Measurements from ENCODE around the gene EPB41L4B. TPM values are rescaled to one million over a fixed set of nuclear protein-coding genes. Genes with fewer than 3 reads are reported as not detected.
"Not testable (repeated sequence)": the region's sequence is repeated elsewhere in the genome, so short reads cannot be mapped to it uniquely, and the experiment has no call there.

The EPB41L4B gene
- total RNA-seq, 1 donor from 2014 or later: 19.3 TPM

DNA sequence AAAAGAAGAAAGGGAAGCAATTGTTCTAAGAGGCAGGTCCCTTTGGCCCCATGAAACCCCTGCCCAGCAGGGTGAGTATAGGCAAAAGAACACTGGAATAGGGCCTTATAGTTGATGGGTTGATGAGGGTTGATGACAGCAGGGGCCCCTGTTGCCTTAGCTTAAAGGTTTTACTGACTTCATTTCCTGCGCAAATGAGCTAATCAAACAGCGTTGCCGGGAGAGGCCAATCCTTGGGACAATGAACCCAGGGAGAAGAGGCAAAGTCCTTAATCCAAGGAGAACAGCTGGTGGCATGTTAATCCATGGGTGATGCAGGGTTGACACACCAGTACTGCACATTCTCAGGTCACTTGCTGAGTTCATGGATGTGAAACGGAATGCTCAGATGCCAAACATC is 22.0 kb upstream of the EPB41L4B start:
- H3K27ac Mint-ChIP-seq (ENCODE audit: unreplicated experiment): no peak overlapping the region
- TF ChIP-seq, protein P1, sequence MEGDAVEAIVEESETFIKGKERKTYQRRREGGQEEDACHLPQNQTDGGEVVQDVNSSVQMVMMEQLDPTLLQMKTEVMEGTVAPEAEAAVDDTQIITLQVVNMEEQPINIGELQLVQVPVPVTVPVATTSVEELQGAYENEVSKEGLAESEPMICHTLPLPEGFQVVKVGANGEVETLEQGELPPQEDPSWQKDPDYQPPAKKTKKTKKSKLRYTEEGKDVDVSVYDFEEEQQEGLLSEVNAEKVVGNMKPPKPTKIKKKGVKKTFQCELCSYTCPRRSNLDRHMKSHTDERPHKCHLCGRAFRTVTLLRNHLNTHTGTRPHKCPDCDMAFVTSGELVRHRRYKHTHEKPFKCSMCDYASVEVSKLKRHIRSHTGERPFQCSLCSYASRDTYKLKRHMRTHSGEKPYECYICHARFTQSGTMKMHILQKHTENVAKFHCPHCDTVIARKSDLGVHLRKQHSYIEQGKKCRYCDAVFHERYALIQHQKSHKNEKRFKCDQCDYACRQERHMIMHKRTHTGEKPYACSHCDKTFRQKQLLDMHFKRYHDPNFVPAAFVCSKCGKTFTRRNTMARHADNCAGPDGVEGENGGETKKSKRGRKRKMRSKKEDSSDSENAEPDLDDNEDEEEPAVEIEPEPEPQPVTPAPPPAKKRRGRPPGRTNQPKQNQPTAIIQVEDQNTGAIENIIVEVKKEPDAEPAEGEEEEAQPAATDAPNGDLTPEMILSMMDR (IDR thresholded peaks at IDR 0.05): no peak
- H3K4me3 Mint-ChIP-seq (ENCODE audit: unreplicated experiment): no peak overlapping the region
- peaks cover 8% of the 10 kb centered on the region for H3K4me1 Mint-ChIP-seq (ENCODE audit: unreplicated experiment)
- no peaks in the 10 kb centered on the region for H3K36me3 Mint-ChIP-seq (ENCODE audit: unreplicated experiment)
- DNase-seq (ENCODE audit: extremely low spot score, unreplicated experiment): no peak
- no peaks in the 10 kb centered on the region for H3K9me3 Mint-ChIP-seq (ENCODE audit: unreplicated experiment)
- H3K27me3 Mint-ChIP-seq (ENCODE audit: unreplicated experiment): peaks cover 2% of the 10 kb centered on the region

- no peak for DNase-seq (ENCODE audit: extremely low spot score, unreplicated experiment)
- Mint-ChIP-seq H3K4me1 (ENCODE audit: unreplicated experiment) (peaks cover 8% of the 10 kb centered on the region), H3K27ac (ENCODE audit: unreplicated experiment) (no peak overlapping the region), H3K27me3 (ENCODE audit: unreplicated experiment) (no peaks in the 10 kb centered on the region), H3K4me3 (ENCODE audit: unreplicated experiment) (no peak overlapping the region), H3K36me3 (ENCODE audit: unreplicated experiment) (no peaks in the 10 kb centered on the region), H3K9me3 (ENCODE audit: unreplicated experiment) (no peaks in the 10 kb centered on the region)
- TF ChIP-seq, protein P1 (IDR thresholded peaks at IDR 0.05): no peak
These were observed 20.7 kb upstream of the EPB41L4B start for GRCh38 chr9:109341561-109341960.

DNA sequence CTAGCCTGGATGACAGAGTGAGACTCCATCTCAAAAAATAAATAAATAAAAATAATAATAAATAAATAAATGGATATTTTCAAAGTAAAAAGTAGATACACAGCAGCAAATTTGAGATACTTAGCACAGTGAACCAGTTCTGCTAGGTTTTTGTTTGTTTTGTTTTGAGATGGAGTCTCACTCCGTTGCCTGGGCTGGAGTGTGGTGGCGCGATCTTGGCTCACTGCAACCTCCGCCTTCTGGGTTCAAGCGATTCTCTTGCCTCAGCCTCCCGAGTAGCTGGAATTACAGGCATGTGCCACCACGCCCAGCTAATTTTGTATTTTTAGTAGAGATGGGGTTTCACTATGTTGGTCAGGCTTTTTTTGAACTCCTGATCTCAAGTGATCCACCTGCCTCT is 20.1 kb upstream of the EPB41L4B start:
- not testable (repeated sequence) for H3K27me3 Mint-ChIP-seq (ENCODE audit: unreplicated experiment); H3K4me1 Mint-ChIP-seq (ENCODE audit: unreplicated experiment); H3K36me3 Mint-ChIP-seq (ENCODE audit: unreplicated experiment); H3K27ac Mint-ChIP-seq (ENCODE audit: unreplicated experiment); H3K4me3 Mint-ChIP-seq (ENCODE audit: unreplicated experiment); DNase-seq (ENCODE audit: extremely low spot score, unreplicated experiment); H3K9me3 Mint-ChIP-seq (ENCODE audit: unreplicated experiment)

- H3K4me3 Mint-ChIP-seq (ENCODE audit: unreplicated experiment): no peak overlapping the region
- no peaks in the 10 kb centered on the region for H3K9me3 Mint-ChIP-seq (ENCODE audit: unreplicated experiment)
- no peak overlapping the region for H3K27ac Mint-ChIP-seq (ENCODE audit: unreplicated experiment)
- H3K27me3 Mint-ChIP-seq (ENCODE audit: unreplicated experiment): peaks cover 4% of the 10 kb centered on the region
- H3K36me3 Mint-ChIP-seq (ENCODE audit: unreplicated experiment): no peaks in the 10 kb centered on the region
- H3K4me1 Mint-ChIP-seq (ENCODE audit: unreplicated experiment): peaks cover 5% of the 10 kb centered on the region
- TF ChIP-seq, protein P1 (IDR thresholded peaks at IDR 0.05): no peak
- no peak for DNase-seq (ENCODE audit: extremely low spot score, unreplicated experiment)
These were observed 15.6 kb upstream of the EPB41L4B start for GRCh38 chr9:109336409-109336808.

DNA sequence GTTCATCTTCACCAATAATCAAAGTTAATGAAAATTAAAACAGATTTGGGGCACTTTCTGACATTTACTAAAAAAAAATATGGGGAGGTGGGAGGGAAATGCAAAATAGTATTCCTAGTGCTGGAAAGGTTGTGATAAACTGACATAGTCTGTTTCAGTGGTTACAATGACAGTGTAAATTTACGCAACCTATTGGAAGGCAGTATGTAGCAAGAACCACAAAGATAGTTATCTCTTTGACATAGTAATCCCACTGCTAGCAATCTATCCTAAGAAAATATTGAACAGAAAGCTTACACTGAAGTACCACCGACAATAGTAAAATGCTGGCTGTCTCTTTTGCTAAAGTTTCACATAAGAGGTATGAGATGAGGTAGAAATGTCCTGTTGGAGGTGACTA is 15.1 kb upstream of the EPB41L4B start:
- no peaks in the 10 kb centered on the region for H3K9me3 Mint-ChIP-seq (ENCODE audit: unreplicated experiment)
- no peak overlapping the region for H3K27ac Mint-ChIP-seq (ENCODE audit: unreplicated experiment)
- TF ChIP-seq, protein P1 (IDR thresholded peaks at IDR 0.05): no peak
- no peaks in the 10 kb centered on the region for H3K36me3 Mint-ChIP-seq (ENCODE audit: unreplicated experiment)
- H3K4me1 Mint-ChIP-seq (ENCODE audit: unreplicated experiment): peaks cover 9% of the 10 kb centered on the region
- no peak overlapping the region for H3K4me3 Mint-ChIP-seq (ENCODE audit: unreplicated experiment)
- H3K27me3 Mint-ChIP-seq (ENCODE audit: unreplicated experiment): peaks cover 4% of the 10 kb centered on the region
- no peak for DNase-seq (ENCODE audit: extremely low spot score, unreplicated experiment)

DNA sequence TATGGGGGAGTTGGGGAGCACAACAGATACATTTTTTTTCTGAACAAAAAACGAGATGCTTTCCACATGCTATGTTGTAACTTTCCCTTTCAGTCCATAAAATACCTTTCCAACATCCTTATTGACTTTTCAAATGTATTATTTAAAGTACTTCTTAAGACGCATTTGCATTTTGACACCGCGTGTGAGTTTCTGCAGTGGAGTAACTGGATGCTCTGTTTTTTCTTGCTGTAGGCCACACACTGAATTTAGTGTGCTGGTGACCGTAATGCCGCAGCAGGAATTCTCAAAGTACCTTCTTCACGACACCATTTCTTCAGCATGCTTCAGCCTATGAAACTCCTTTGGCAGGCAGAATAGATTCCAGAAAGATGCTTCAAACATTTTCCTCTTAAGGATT is 14.3 kb upstream of the EPB41L4B start:
- no peak for DNase-seq (ENCODE audit: extremely low spot score, unreplicated experiment)
- Mint-ChIP-seq H3K36me3 (ENCODE audit: unreplicated experiment) (no peaks in the 10 kb centered on the region), H3K4me1 (ENCODE audit: unreplicated experiment) (peaks cover 9% of the 10 kb centered on the region), H3K27ac (ENCODE audit: unreplicated experiment) (no peak overlapping the region), H3K4me3 (ENCODE audit: unreplicated experiment) (no peak overlapping the region), H3K27me3 (ENCODE audit: unreplicated experiment) (peaks cover 4% of the 10 kb centered on the region), H3K9me3 (ENCODE audit: unreplicated experiment) (no peaks in the 10 kb centered on the region)
- TF ChIP-seq, protein P1 (IDR thresholded peaks at IDR 0.05): no peak
